ENCODE data around the gene LILRB2. TPM values are rescaled to one million over a fixed set of nuclear protein-coding genes. Genes with fewer than 3 reads are reported as not detected.
A peak's percentile ranks its signal among the peaks of the same experiment; 100 is the strongest.
"Not testable (repeated sequence)": the region's sequence is repeated elsewhere in the genome, so short reads cannot be mapped to it uniquely, and the experiment has no call there.

Gene LILRB2
- total RNA-seq = 1 to 10 TPM; 1.1 to 3.4 TPM

DNA sequence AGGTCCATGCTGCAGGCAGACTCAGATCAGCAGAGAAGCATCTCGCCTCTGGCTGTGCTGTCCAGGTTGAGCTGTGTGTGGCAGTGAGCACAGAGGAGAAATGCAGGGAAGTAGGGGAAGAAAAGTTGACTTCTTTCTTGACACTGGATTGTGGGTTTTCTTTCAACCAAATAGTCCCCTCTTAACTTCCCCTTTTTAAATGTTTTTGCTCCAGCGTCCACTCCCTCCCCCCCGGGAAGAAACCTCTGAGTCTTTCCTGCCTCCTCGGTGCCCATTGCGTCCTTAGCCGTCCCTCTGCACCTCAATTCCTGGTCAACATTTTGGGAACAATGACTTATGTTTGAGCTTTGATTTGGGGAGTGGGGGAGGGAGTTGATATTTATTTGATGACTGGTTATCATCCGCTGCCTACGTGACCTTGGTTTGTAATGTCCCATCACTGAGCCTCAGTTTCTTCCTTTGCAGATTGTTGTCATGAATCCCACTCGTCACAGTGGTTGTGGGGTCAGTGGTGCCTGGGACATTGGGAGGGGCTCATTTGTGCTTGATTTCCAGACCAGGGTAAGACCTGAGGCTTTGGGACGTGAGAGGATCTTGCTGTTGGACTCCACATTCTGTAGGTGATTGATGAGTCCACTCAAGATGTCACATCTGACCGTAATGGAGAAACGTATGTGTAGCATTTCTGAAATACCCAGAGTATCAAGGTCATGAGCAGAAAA lies at the start of gene LILRB2:
LILRB2 (minus strand) TSS at position 104 of the 722 bp plus-strand sequence. CDS start 614 bp downstream, outside the sequence.
- Histone ChIP-seq H3K27ac (no peak within 1 kb of the TSS), H3K36me3 (no peaks in the 10 kb centered on the region), H3K4me1 (no peaks in the 10 kb centered on the region), H3K27me3 (no peaks in the 10 kb centered on the region), H3K9me3 (no peaks in the 10 kb centered on the region), H3K4me3 (peak within 1 kb of the TSS in 1 of 2 donors; percentile 13)
- peak; percentile 44 for DNase-seq (ENCODE audit: low spot score)
- TF ChIP-seq, protein P1, sequence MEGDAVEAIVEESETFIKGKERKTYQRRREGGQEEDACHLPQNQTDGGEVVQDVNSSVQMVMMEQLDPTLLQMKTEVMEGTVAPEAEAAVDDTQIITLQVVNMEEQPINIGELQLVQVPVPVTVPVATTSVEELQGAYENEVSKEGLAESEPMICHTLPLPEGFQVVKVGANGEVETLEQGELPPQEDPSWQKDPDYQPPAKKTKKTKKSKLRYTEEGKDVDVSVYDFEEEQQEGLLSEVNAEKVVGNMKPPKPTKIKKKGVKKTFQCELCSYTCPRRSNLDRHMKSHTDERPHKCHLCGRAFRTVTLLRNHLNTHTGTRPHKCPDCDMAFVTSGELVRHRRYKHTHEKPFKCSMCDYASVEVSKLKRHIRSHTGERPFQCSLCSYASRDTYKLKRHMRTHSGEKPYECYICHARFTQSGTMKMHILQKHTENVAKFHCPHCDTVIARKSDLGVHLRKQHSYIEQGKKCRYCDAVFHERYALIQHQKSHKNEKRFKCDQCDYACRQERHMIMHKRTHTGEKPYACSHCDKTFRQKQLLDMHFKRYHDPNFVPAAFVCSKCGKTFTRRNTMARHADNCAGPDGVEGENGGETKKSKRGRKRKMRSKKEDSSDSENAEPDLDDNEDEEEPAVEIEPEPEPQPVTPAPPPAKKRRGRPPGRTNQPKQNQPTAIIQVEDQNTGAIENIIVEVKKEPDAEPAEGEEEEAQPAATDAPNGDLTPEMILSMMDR (IDR thresholded peaks at IDR 0.05) = no peak

DNA sequence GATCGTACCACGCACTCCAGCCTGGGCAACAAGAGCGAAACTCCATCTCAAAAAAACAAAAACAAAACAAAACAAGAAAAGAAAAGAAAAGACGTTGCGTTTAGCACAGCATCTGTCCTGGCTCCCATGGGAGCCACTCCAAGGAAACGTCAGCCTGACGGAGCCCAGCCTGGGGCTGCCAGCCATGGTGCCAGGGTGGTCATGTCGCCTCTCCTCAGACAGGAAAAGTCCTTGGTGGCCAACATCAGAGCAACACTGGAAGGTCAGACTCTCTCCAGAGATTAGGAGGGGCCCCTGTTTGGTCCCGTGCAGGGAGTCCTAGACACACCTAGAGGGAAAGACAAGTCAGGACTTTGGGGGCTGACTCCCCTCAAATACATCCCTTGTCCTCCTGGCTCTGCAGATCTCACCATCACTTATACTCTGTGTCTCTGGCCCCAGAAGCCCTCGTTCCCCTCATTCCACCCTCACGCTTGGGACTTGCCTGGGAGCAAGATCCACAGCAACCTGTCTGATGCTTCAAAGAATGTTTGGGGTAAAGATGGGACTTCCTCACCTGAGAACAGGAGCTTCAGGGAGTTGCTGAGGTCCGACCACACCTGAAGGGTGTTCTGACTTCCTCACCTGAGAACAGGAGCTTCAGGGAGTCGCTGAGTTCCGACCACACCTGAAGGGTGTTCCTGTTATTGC lies 48.7 kb upstream of the LILRB2 start:
- TF ChIP-seq, protein P1 (IDR thresholded peaks at IDR 0.05) = no peak
- H3K27ac ChIP-seq = no peak overlapping the region
- no peaks in the 10 kb centered on the region for H3K9me3 ChIP-seq
- no peaks in the 10 kb centered on the region for H3K27me3 ChIP-seq
- no peaks in the 10 kb centered on the region for H3K36me3 ChIP-seq
- H3K4me1 ChIP-seq = no peaks in the 10 kb centered on the region
- H3K4me3 ChIP-seq = no peak overlapping the region
- DNase-seq (ENCODE audit: low spot score) = no peak

DNA sequence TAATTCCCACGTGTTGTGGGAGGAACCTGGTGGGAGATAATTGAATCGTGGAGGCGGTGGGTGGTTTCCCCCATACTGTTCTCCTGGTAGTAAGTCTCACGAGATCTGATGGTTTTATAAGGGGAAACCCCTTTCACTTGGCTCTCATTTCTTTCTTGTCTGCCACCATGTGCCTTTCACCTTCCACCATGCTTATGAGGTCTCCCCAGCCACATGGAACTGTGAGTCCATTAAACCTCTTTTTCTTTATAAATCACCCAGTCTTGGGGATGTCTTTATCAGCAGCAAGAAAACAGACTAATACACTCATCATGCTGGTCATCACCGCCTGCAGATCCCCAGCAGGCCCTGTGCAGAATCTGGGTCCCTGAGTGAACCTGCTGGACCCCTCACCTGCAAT lies 47.9 kb upstream of the LILRB2 start:
- H3K4me1 ChIP-seq; DNase-seq (ENCODE audit: low spot score); H3K27me3 ChIP-seq; H3K4me3 ChIP-seq; H3K36me3 ChIP-seq; H3K27ac ChIP-seq; H3K9me3 ChIP-seq: not testable (repeated sequence)

DNA sequence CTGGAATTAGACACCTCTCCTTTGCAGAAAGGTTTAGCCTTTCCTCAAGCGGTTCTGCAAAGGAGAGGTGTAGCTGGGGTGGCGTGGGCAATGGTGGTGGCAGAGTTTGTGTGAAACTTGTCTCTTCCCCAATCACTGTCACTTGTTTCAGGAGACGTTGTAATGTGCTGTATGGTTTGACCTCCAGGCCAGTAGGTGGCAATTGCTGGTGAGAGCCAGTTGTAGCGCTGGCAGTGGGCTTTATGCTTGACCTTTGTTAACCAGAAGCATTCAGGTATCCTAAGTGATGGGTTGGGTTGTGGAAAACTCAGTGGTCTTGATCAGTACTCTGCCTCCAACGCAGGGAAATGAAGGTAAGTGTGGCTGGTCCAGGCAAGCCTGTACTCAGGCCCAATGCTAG lies 44.7 kb upstream of the LILRB2 start:
- H3K27me3 ChIP-seq = no peaks in the 10 kb centered on the region
- no peaks in the 10 kb centered on the region for H3K36me3 ChIP-seq
- TF ChIP-seq, protein P1 (IDR thresholded peaks at IDR 0.05) = no peak
- H3K9me3 ChIP-seq = no peaks in the 10 kb centered on the region
- no peaks in the 10 kb centered on the region for H3K4me1 ChIP-seq
- H3K4me3 ChIP-seq = no peak overlapping the region
- no peak overlapping the region for H3K27ac ChIP-seq
- no peak for DNase-seq (ENCODE audit: low spot score)

DNA sequence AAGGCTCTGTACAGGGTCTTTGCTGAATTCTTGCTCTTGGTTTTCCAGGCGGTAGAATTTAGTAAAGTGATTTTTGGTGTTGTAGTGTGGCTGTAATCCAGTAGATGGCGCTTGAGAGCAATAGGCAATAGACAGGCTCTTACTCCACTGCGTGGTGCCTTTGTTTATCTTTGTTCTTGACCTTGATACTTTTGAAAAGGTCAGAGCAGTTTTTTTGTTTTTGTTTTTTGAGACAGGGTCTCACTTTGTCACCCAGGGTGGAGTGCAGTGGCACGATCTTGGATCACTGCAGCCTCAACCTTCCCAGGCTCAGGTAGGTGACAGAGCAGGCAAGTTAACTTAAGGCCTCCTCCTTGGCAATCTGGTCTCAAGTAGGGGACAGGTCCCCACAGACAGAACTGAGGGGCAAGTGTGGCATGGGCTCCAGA lies 44.3 kb upstream of the LILRB2 start:
- Histone ChIP-seq H3K9me3 (no peaks in the 10 kb centered on the region), H3K36me3 (no peaks in the 10 kb centered on the region), H3K4me1 (no peaks in the 10 kb centered on the region), H3K4me3 (no peak overlapping the region), H3K27me3 (no peaks in the 10 kb centered on the region), H3K27ac (no peak overlapping the region)
- no peak for DNase-seq (ENCODE audit: low spot score)
- TF ChIP-seq, protein P1 (IDR thresholded peaks at IDR 0.05) = peak; percentile 48 to 78

DNA sequence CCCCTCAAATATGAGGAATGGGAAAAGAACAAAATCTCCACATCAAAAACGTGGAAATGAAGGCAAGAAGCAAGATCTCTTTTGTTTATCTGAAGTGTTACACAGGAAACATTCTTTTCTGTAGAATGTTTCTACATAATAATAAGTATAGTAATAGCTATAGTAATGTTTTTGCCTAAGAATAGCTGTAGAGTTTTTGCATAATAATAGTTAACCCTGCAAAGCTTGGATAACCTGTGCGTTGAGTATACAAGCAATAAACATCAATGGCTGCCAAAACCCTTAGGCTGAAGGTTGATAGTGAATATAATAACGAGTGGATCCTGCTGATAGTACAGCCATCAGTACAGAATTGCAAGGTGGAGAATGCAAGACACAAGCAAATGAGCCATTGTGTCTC lies 43.2 kb upstream of the LILRB2 start:
- no peaks in the 10 kb centered on the region for H3K27me3 ChIP-seq
- H3K9me3 ChIP-seq = no peaks in the 10 kb centered on the region
- no peak overlapping the region for H3K27ac ChIP-seq
- no peaks in the 10 kb centered on the region for H3K36me3 ChIP-seq
- no peak overlapping the region for H3K4me3 ChIP-seq
- no peak for DNase-seq (ENCODE audit: low spot score)
- no peaks in the 10 kb centered on the region for H3K4me1 ChIP-seq
- TF ChIP-seq, protein P1 (IDR thresholded peaks at IDR 0.05) = no peak

DNA sequence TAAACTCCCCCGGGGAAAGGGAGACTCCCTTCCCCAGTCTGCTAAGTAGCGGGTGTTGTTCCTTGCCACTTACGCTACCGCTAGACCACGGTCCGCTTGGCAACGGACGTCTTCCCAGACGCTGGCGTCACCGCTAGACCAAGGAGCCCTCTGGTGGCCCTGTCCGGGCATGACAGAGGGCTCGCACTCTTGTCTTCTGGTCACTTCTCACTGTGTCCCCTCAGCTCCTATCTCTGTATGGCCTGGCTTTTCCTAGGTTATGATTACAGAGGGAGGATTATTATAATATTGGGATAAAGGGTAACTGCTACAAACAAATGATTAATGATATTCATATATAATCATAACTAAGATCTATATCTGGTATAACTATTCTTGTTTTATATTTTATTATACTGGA lies 42.0 kb upstream of the LILRB2 start:
- not testable (repeated sequence) for H3K27ac ChIP-seq; H3K9me3 ChIP-seq; DNase-seq (ENCODE audit: low spot score); H3K4me3 ChIP-seq; H3K4me1 ChIP-seq; H3K36me3 ChIP-seq; H3K27me3 ChIP-seq

DNA sequence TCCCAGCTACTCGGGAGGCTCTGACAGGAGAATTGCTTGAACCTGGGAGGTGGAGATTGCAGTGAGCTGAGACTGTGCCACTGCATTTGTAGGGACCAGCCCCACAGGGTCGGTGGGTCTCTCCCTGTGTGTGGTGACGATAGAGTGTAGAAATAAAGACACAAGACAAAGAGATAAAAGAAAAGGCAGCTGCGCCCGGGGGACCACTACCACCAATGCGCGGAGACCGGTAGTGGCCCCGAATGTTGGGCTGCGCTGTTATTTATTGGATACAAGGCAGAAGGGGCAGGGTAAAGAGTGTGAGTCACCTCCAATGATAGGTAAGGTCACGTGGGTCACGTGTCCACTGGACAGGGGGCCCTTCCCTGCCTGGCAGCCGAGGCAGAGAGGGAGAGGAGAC lies 41.4 kb upstream of the LILRB2 start:
- not testable (repeated sequence) for H3K36me3 ChIP-seq, H3K27me3 ChIP-seq, H3K4me3 ChIP-seq

More for the DNA sequence above, 41.4 kb upstream of the LILRB2 start:
- not testable (repeated sequence) for H3K27ac ChIP-seq; DNase-seq (ENCODE audit: low spot score); H3K4me1 ChIP-seq; H3K9me3 ChIP-seq
